Vagina (tissue), 2 donors: Measurements from ENCODE around the gene CCDC141.

Source experiments
- CTCF ChIP-seq, 3 experiments: fragments of 450-650 bp in 2 of 3; fragments of 200-600 bp in 1 of 3; sonication (generic) in 1 of 3; IDR thresholded peaks; one replicate each; pipeline ENCODE4 v1.5.1; 2017 to 2019; ENCODE audit warnings: antibody characterized with exemption in 3 of 3, mild to moderate bottlenecking in 2 of 3, moderate library complexity in 2 of 3
- POLR2A ChIP-seq, 2 donors: fragments of 450-650 bp; IDR thresholded peaks; one replicate each; pipeline ENCODE4 v1.6.1; 2017; ENCODE audit warnings: antibody characterized with exemption in 2 of 2, mild to moderate bottlenecking in 2 of 2, moderate library complexity in 2 of 2
- POLR2AphosphoS5 ChIP-seq, 2 donors: sonication (generic); formaldehyde crosslinking; IDR thresholded peaks; one replicate each; pipeline ENCODE4 v1.9.0; 2017; ENCODE audit warnings: antibody characterized with exemption in 2 of 2, mild to moderate bottlenecking in 2 of 2, low read depth in 1 of 2; ENCODE audit not compliant: insufficient read depth in 1 of 2

- TF ChIP-seq POLR2A (IDR thresholded peaks at IDR 0.05) (no peak), CTCF (IDR thresholded peaks at IDR 0.05) (no peak), POLR2AphosphoS5 (IDR thresholded peaks at IDR 0.05; ENCODE audit: insufficient read depth in 1 of 2, low read depth in 1 of 2) (no peak)
Measured at GRCh38 chr2:178910005-178910404, 139.9 kb downstream of the CCDC141 start.
